Large intestine (tissue), 3 donors: Measurements from ENCODE around the gene ERAP2. TPM values are rescaled to one million over a fixed set of nuclear protein-coding genes. Genes with fewer than 3 reads are reported as not detected.

ENCODE experiments used
- DNase-seq, 2 donors: peaks; one replicate each; pipeline versions ENCODE4 v3.0.0 to v3.0.0-alpha.2; 2013
- H3K27ac ChIP-seq: one replicate; pipeline ENCODE4 v1.5.1; 2013; ENCODE audit warnings: low read length
- H3K27me3 ChIP-seq: 2 replicates; pipeline ENCODE4 v1.6.1; 2013; ENCODE audit warnings: low read length; ENCODE audit not compliant: control insufficient read depth, insufficient read depth
- H3K36me3 ChIP-seq: 2 replicates; pipeline ENCODE4 v1.6.1; 2013; ENCODE audit warnings: low read length; ENCODE audit not compliant: control insufficient read depth, insufficient read depth
- H3K4me1 ChIP-seq: one replicate; pipeline ENCODE4 v1.6.1; 2013; ENCODE audit warnings: low read length; ENCODE audit not compliant: control insufficient read depth, insufficient read depth
- H3K4me3 ChIP-seq: one replicate; pipeline ENCODE4 v1.5.1; 2013; ENCODE audit warnings: low read length
- H3K9me3 ChIP-seq: one replicate; pipeline ENCODE4 v1.6.1; 2013; ENCODE audit warnings: mild to moderate bottlenecking, low read depth, low read length, moderate library complexity; ENCODE audit not compliant: control insufficient read depth
- WGBS: methylation state at CpG from one replicate; pipeline ENCODE4 v1.1.5; 2013; ENCODE audit warnings: low lambda C conversion rate; ENCODE audit not compliant: insufficient coverage; 5-methylcytosine and 5-hydroxymethylcytosine counted together
- polyA plus RNA-seq: library from polyadenylated mRNA; unstranded; fragments of 120-200 nt; gene quantifications from one replicate; pipeline ENCODE4 v1.2.1, GENCODE V29; 2013

The ERAP2 gene
- polyA plus RNA-seq, 1 donor: 7.7 TPM

DNA sequence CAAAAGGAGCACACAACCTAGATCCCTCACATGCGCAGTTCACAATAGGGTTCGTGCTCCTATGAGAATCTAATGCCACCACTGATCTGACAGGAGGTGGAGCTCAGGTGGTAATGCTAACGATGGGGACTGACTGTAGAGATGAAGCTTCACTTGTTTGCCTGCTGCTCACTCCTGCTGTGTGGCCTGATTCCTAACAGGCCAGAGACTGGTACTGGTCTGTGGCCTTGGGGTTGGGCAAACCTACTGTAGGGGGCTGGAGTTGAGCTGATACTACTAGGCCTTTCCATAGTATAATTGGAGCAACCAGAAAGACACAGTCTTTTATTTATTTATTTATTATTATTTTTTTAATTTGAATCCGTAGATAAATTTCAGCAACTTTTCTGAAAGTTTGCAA is 64.8 kb downstream of the ERAP2 start:
- Histone ChIP-seq H3K27ac (no peak overlapping the region), H3K9me3 (no peaks in the 10 kb centered on the region), H3K4me3 (no peak overlapping the region), H3K4me1 (peaks cover 4% of the 10 kb centered on the region), H3K27me3 (no peaks in the 10 kb centered on the region), H3K36me3 (peaks cover 8% of the 10 kb centered on the region)
- no peak for DNase-seq
- WGBS: 100% methylated on average over 1 of the region's 4 CpGs

DNA sequence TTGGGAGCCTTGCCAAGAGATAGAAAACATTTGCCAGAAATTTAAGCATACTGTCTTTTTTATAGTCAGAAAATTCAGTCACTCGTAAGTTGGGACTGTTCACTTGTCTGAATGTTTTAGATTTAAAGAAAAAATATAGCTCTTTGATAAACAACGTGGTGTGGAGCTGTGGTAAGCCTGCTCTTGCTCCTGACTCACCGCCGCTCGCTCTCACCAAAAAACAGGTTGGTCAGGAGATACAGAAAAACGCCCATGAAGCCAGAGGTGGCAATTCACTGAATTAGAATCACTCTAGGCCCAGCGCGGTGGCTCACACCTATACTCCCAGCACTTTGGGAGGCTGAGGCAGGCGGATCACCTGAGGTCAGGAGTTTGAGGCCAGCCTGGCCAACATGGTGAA is 65.8 kb downstream of the ERAP2 start:
- H3K36me3 ChIP-seq: peaks cover 8% of the 10 kb centered on the region
- DNase-seq: no peak
- no peaks in the 10 kb centered on the region for H3K9me3 ChIP-seq
- no peaks in the 10 kb centered on the region for H3K27me3 ChIP-seq
- H3K27ac ChIP-seq: no peak overlapping the region
- H3K4me3 ChIP-seq: no peak overlapping the region
- WGBS: 100% methylated on average over 2 of the region's 9 CpGs
- H3K4me1 ChIP-seq: peaks cover 4% of the 10 kb centered on the region

DNA sequence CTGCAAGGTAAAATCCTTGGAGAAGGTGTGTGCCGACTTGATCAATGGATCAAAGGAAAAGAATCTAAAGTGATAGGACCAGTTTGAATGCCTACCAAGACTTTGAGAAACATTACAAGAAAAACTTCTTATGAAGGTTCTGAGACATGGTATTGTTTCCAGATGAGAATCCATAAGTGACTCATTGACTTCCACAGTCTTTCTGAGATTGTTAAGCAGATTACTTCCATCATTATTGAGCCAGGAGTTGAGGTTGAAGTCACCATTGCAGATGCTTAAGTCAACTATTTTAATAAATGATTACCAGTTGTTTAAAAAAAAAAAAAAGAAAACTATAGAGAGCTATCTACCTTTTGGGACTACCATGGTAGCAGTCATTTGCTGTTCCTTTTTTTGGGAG is 66.6 kb downstream of the ERAP2 start:
- Histone ChIP-seq H3K27me3 (no peaks in the 10 kb centered on the region), H3K4me3 (no peak overlapping the region), H3K27ac (no peak overlapping the region), H3K4me1 (peaks cover 4% of the 10 kb centered on the region), H3K36me3 (peaks cover 8% of the 10 kb centered on the region), H3K9me3 (no peaks in the 10 kb centered on the region)
- no peak for DNase-seq
- WGBS: no CpG with 5 or more reads among the region's 1 CpG

DNA sequence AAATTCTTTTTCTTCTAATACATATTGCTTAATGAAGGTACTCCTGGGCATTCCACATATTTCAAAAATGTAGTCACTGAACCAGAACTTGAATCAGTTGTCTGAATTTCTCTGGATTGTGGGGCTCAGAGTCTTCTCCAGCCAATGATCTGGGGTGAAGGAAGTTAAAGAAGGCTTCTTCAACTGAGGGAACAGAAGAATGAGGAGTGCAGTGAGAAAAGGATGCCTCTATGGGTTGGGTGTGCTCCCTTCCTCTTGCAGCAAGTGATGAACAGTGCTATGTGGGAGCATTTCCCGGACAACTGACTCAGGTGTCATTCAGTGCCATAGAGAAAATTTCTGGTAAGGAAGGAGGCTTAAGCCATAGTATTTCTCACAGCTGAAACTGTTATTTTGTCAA is 67.5 kb downstream of the ERAP2 start:
- WGBS: no CpG with 5 or more reads among the region's 1 CpG
- no peaks in the 10 kb centered on the region for H3K27me3 ChIP-seq
- no peaks in the 10 kb centered on the region for H3K4me1 ChIP-seq
- H3K9me3 ChIP-seq: no peaks in the 10 kb centered on the region
- no peak overlapping the region for H3K4me3 ChIP-seq
- H3K27ac ChIP-seq: no peak overlapping the region
- DNase-seq: no peak
- peaks cover 8% of the 10 kb centered on the region for H3K36me3 ChIP-seq

DNA sequence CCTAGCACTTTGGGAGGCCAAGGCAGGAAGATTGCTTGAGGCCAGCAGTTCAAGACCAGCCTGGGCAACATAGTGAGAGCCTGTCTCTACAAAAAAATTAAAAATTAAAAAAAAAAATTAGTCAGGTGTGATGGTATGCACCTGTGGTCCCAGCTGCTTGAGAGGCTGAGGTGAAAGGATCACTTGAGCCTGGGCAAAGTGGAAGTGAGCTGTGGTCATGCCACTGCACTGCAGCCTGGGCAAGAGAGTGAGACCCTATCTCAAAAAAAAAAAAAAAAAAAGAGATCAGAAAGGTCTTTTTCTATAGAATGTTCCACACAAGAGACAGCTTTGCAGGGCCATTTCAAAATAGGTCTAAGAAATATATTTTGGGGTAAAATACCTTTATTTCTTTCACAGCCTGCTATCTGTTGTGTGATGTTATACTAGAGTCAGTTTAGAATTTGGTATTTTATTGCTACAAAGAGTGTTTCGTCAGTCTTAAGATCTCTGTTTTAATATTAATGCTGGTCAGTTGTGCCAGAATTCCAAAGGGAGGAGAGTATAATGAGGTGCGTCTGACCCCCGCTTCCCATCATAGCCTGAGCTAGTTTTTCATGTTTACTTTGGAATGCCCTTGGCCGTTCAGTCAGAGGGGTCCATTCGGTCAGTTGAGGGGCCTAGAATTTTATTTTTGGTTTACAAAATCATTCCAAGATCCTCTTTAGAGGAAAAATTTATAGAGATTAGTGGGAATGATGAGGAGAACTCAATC is 69.0 kb downstream of the ERAP2 start:
- Histone ChIP-seq H3K4me1 (no peaks in the 10 kb centered on the region), H3K27me3 (no peaks in the 10 kb centered on the region), H3K9me3 (no peaks in the 10 kb centered on the region), H3K4me3 (no peak overlapping the region), H3K27ac (no peak overlapping the region), H3K36me3 (peaks cover 8% of the 10 kb centered on the region)
- WGBS: no CpG with 5 or more reads among the region's 5 CpGs
- DNase-seq: no peak

DNA sequence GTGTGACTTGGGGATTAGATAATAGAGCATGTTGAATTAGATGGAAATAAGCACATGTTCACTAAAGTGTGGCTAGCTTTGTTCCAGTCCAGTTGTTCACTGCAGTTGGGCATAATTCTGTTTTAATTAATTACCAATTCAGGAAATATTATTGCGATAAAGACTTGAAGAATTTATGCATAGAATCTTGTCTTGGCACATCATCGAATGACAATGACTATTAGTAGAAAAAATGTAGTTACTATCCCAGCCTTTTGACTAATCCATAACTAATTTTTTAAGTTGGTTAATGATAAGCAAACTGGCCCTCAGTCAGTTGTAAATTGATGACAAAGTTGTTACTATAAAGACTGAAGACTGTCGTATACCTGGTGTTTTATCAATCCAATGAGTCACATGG is 70.1 kb downstream of the ERAP2 start:
- Histone ChIP-seq H3K9me3 (no peaks in the 10 kb centered on the region), H3K4me3 (no peak overlapping the region), H3K36me3 (peaks cover 8% of the 10 kb centered on the region), H3K27me3 (no peaks in the 10 kb centered on the region), H3K27ac (no peak overlapping the region), H3K4me1 (no peaks in the 10 kb centered on the region)
- WGBS: 80% methylated on average over 3 of the region's 3 CpGs
- DNase-seq: no peak

DNA sequence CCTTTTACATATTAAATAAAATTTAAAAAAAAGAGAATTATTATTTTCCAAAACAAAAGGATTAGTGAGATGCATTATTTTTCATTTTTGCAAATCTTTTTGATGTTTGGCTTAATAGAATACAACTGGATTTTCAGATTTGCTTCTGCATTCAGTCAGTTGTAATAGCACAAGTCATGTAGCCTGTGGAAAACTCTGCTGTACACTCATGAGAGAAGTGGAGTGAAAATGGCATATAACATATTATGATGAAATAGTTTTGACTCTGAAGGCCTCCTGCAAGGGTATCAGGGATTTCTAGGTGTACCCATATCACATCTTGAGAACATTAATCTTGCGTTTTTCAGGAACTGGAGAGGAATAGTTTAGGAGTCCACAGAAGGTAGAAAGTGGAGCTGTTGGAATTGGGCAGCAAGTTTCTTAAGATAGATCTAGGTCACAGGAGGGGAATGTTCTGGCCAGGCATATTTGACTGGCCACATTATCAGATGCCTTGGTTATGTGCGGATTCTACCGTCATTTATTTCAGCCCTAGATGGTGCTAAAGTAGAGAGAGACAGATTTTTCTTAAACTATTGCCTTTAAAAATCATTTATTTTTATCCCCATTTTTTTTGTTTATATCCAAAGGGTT is 75.9 kb downstream of the ERAP2 start:
- Histone ChIP-seq H3K36me3 (no peaks in the 10 kb centered on the region), H3K27me3 (no peaks in the 10 kb centered on the region), H3K4me1 (no peaks in the 10 kb centered on the region), H3K27ac (no peak overlapping the region), H3K4me3 (no peak overlapping the region), H3K9me3 (no peaks in the 10 kb centered on the region)
- no peak for DNase-seq
- WGBS: 100% methylated on average over 1 of the region's 3 CpGs

DNA sequence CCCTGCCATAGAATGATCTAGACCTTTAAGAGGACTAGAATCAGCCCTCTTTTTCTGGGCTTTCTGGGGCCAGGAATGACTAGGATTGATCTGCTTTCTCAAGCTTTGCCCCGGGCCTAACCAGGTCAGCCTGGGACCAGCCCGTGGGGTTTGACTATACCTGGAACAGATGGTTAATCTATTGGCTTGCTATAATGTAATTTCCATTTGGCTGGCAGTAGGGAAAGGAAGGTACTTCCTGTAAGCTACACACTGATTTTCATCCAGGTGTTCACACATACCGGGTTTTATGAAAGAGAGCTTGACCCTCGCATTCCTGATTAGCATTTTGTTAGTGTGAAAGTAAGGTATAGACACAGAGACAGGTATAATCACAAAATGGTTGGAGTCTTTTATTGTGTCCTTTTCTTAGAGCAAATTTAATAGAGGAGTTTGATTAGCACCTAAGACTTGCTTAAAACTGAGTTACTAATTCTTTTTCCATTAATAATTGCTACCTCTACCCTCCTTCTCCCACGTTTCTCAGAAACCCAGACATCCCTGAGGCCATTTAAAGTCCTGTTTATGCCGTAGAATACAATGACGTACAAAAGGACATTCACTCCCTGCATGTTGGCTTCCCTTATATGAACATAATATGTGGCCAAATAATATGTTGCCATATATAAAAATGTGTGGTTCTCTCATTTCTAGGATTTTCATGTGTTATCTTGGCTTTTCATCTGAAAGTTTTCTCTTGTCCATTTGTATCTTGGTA is 76.9 kb downstream of the ERAP2 start:
- no peak for DNase-seq
- 100% methylated on average over 1 of the region's 7 CpGs for WGBS
- H3K9me3 ChIP-seq: no peaks in the 10 kb centered on the region
- no peaks in the 10 kb centered on the region for H3K4me1 ChIP-seq
- no peaks in the 10 kb centered on the region for H3K27me3 ChIP-seq
- no peaks in the 10 kb centered on the region for H3K36me3 ChIP-seq
- H3K27ac ChIP-seq: no peak overlapping the region
- H3K4me3 ChIP-seq: no peak overlapping the region

DNA sequence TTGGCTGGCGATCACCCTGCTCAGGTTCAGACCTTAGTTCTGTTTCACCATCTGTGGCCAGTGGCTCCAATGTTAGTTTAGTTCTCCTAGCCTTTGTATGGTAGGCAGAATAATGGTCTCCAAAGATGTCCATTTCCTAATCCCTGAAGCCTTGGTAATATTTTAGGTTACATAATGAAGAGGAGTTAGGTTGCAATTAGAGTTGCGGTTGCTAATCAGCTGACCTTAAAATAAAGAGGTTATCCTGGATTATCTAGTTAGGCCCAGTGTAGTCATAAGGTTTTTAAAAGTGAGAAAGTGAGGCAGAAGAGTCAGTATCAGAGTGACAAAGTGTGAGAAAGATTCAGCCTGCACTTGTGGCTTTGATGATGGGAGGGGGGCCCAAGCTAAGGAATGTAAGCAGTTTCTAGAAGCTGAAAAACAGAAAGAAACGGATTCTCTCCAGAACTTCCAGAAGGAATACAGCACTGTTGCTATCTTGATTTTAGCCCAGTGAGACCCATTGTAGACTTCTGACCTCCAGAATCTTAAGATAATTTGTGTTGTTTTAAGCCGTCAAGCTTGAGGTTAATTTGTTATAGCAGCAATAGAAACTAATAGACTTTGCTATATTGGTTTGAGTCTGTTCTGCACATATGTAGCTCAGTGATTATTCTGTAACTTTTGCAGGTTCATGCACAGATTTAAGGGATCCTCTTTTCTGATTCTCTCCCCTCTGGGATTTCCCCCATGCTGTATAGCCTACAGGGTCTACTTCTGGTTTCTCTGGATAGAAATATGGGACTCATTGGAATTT is 81.2 kb downstream of the ERAP2 start:
- Histone ChIP-seq H3K9me3 (no peaks in the 10 kb centered on the region), H3K27me3 (no peaks in the 10 kb centered on the region), H3K4me3 (no peak overlapping the region), H3K36me3 (peaks cover 3% of the 10 kb centered on the region), H3K4me1 (no peaks in the 10 kb centered on the region), H3K27ac (no peak overlapping the region)
- WGBS: no CpG with 5 or more reads among the region's 4 CpGs
- no peak for DNase-seq

DNA sequence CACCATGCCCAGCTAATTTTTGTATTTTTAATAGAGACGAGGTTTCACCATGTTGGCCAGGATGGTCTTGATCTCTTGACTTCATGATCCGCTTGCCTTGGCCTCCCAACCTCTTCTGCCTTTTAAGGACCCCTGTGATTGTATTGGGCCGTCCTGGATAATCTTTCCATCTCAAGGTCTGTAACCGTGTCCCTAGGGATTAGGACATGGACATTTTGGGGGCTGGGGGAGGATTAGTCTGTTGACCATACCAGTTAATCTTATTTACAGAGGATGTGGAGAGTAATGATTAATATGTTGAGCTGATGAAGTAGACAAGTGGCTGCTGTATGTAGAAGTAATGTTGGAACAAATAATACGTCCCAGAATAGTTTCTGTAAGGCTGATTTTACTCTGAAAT is 82.7 kb downstream of the ERAP2 start:
- no peak overlapping the region for H3K27ac ChIP-seq
- peaks cover 3% of the 10 kb centered on the region for H3K36me3 ChIP-seq
- H3K27me3 ChIP-seq: no peaks in the 10 kb centered on the region
- no CpG with 5 or more reads among the region's 5 CpGs for WGBS
- no peak overlapping the region for H3K4me3 ChIP-seq
- no peak for DNase-seq
- H3K4me1 ChIP-seq: no peaks in the 10 kb centered on the region
- no peaks in the 10 kb centered on the region for H3K9me3 ChIP-seq
